Testis (tissue), 2 donors: ENCODE results near the gene NOS1.

Experiments used
- POLR2A ChIP-seq: fragments of 450-650 bp; IDR thresholded peaks from one replicate; pipeline ENCODE4 v1.6.1; 2017; ENCODE audit warnings: antibody characterized with exemption, mild to moderate bottlenecking, moderate library complexity
- TF ChIP-seq, protein P1 (sequence below), 3 experiments: fragments of 450-650 bp in 2 of 3; fragments of 200-600 bp in 1 of 3; sonication (generic) in 1 of 3; IDR thresholded peaks; one replicate each; pipeline ENCODE4 v1.5.1; 2016 to 2019; ENCODE audit warnings: antibody characterized with exemption in 3 of 3, mild to moderate bottlenecking in 2 of 3, moderate library complexity in 1 of 3

DNA sequence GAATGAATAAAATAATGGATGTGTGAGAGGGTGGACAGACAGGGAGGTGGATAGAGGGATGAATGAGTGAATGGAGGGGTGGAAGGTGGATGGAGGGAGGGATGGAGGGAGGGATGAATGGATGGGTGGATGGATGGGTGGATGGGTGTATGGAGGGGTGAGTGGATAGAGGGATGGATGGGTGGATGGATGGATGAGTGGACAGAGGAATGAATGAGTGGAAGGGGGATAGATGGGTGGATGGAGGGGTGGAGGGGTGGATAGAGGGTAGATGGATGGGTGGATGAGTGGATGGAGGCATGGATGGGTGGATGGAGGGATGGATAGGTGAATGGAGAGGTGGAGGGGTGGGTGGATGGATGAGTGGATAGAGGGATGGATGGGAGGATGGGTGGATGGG is 47.9 kb upstream of the NOS1 start:
- TF ChIP-seq, protein P1, sequence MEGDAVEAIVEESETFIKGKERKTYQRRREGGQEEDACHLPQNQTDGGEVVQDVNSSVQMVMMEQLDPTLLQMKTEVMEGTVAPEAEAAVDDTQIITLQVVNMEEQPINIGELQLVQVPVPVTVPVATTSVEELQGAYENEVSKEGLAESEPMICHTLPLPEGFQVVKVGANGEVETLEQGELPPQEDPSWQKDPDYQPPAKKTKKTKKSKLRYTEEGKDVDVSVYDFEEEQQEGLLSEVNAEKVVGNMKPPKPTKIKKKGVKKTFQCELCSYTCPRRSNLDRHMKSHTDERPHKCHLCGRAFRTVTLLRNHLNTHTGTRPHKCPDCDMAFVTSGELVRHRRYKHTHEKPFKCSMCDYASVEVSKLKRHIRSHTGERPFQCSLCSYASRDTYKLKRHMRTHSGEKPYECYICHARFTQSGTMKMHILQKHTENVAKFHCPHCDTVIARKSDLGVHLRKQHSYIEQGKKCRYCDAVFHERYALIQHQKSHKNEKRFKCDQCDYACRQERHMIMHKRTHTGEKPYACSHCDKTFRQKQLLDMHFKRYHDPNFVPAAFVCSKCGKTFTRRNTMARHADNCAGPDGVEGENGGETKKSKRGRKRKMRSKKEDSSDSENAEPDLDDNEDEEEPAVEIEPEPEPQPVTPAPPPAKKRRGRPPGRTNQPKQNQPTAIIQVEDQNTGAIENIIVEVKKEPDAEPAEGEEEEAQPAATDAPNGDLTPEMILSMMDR (IDR thresholded peaks at IDR 0.05): no peak
- TF ChIP-seq POLR2A: no peak
